AG04449 (cell line): ENCODE results near the gene DIO3.

Source experiments
- CTCF ChIA-PET: fragments of 350-600 bp; formaldehyde crosslinking; extraction: SDS; loops from one replicate; lab custom pipeline; 2021; ENCODE audit warnings: antibody characterized with exemption; lab: Yijun Ruan, JAX
- POLR2A ChIA-PET: fragments of 400-600, 350-600 bp; formaldehyde crosslinking; extraction: SDS; loops from one replicate; lab custom pipeline; 2020; ENCODE audit warnings: antibody characterized with exemption, inconsistent platforms; lab: Yijun Ruan, JAX
- DNase-seq: peaks from one replicate; pipeline ENCODE4 v3.0.0-alpha.2; 2010; ENCODE audit warnings: low read depth, low spot score
- H3K4me3 ChIP-seq: 2 replicates; pipeline ENCODE4 v1.5.1; 2011; ENCODE audit warnings: low read depth, mild to moderate bottlenecking, control low read depth, low read length
- TF ChIP-seq, protein P1 (sequence below): IDR thresholded peaks from one replicate; pipeline ENCODE4 v1.5.1; 2011; ENCODE audit warnings: mild to moderate bottlenecking, moderate library complexity, low read length, control low read depth, inconsistent platforms; ENCODE audit not compliant: insufficient read depth; ENCODE audit errors: missing control alignments

The DIO3 gene

DNA sequence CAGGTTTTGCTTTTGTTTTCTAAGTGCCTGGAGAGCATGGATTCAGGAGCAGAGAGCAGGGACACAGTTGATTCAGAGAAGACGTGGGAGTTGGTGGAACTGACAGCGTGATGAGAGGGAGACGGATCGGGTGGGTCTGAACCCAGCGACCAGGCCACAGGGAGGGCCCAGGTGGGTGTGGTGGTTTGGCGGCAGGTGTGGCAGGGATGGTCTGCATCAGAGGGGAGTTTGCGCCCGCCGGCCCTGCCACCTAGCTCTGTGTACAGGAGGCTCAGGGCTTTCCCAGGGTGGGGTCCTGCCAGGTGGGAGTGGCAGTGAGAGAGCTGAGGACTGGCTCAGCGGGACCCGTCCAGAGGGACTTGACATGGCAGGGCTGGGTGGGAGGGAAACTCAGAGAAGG lies 33.3 kb upstream of the DIO3 start:
- ChIA-PET POLR2A (no interaction called here), CTCF (no interaction called here)
- DNase-seq = no peak
- H3K4me3 ChIP-seq = no peak overlapping the region
- TF ChIP-seq, protein P1, sequence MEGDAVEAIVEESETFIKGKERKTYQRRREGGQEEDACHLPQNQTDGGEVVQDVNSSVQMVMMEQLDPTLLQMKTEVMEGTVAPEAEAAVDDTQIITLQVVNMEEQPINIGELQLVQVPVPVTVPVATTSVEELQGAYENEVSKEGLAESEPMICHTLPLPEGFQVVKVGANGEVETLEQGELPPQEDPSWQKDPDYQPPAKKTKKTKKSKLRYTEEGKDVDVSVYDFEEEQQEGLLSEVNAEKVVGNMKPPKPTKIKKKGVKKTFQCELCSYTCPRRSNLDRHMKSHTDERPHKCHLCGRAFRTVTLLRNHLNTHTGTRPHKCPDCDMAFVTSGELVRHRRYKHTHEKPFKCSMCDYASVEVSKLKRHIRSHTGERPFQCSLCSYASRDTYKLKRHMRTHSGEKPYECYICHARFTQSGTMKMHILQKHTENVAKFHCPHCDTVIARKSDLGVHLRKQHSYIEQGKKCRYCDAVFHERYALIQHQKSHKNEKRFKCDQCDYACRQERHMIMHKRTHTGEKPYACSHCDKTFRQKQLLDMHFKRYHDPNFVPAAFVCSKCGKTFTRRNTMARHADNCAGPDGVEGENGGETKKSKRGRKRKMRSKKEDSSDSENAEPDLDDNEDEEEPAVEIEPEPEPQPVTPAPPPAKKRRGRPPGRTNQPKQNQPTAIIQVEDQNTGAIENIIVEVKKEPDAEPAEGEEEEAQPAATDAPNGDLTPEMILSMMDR = no peak

DNA sequence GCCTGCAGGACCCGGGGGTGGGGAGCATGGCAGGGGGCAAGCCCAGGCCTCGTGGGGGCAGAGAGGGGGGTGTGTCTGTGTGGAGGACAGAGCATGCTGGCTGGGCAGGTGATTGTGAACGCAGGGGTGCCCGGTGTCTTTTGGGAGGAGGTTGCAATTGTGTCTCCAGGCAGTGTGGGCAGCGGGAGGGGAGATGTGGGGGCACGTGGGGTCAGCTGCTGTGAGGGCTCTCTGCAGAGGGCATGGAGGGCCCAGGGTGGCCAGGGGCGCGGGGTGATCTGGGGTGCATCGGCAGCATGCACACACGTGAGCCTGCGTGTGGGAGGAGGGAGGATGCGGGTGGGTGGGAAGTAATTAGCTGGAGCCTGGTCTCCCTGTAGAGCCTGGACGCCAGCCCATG lies 32.2 kb upstream of the DIO3 start:
- DNase-seq = no peak
- POLR2A ChIA-PET = no interaction called here
- H3K4me3 ChIP-seq = no peak overlapping the region
- CTCF ChIA-PET = no interaction called here
- TF ChIP-seq, protein P1 = no peak

DNA sequence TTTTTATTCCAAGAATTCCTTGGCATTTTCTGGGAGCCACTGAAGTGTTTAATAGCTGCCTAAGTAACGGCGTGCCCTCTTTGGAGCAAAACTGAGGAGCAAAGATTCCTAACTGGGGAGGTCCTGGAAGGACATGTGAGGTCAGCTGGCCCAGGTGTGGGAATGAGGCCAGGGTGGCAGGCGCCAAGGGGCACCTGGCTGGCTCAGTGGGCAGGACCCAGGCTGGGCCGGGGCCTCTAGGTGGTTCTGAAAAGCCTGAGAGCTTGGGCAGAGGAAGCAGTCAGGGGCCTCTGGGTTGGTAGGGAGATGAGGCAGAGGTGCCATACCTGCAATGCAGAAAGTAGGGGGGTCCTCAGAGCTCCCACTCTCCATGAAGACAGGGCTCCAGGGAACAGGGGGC lies 27.1 kb upstream of the DIO3 start:
- no peak for DNase-seq
- TF ChIP-seq, protein P1 = no peak
- no peak overlapping the region for H3K4me3 ChIP-seq
- POLR2A ChIA-PET = no interaction called here
- CTCF ChIA-PET = no interaction called here

DNA sequence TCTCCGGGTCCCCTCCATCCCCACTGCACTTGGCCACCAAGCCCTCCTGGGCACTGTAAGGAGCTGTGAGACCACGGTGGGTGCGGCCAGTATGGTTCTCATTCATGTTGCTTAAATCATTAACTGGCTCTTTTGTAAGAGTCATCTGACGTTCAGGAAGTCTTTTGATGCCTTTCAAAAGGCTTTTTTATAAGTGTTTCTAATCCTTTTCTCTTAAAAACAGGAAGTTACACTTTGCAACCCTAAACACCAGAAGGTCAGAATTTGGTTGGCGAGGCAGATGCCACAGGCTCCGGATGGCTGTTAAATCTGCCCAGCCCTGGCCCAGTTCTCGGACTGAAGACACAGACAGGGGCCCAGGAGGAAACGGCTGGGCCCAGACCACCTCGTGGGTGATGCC lies 26.1 kb upstream of the DIO3 start:
- no peak overlapping the region for H3K4me3 ChIP-seq
- TF ChIP-seq, protein P1 = no peak
- ChIA-PET POLR2A (no interaction called here), CTCF (no interaction called here)
- no peak for DNase-seq

DNA sequence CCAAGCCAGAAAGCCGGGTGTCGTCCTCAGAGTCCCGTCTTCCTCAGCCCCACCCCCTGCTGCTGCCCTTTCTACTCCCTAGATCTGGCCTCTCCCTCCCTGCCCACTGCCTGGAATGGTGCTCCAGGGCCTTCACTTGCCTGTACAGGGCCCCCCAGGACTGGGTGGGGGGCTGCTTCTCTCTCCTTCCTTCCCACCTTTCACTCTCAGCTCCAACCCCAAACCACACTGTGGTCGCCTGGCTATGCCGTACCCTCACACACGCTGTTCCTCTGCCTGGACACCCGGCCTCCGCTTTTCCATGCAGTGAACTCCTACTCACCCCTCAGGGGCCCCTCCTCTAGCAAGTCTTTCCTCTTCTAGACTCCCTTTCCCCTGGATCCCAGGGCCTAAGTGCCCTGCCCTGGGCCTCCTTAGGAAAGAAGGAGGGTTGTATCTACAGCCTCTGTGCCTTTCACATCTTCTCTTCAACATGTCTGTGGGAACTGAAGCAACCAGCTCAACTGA lies 25.5 kb upstream of the DIO3 start:
- TF ChIP-seq, protein P1 = no peak
- H3K4me3 ChIP-seq = no peak overlapping the region
- CTCF ChIA-PET = no interaction called here
- no peak for DNase-seq
- POLR2A ChIA-PET = no interaction called here

DNA sequence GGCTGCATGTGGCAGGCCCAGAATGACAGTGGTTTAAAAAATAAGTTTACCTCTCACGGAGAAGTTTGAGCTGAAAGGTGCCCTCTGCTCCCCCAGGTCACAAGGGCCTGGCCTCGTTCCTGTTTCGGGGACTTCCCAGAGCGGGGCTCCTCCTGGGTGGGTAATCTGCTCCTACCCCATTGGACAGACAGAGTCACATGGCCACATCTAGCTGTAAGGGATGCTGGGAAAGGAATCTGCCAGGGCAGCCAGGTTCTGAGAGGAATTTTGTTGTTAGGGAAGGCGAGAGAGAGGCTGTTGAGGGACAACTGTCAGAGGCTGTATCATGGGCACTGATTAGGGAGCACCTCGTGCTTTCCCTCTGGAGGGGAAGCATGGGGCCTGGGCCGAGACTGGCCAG lies 24.0 kb upstream of the DIO3 start:
- POLR2A ChIA-PET = no interaction called here
- no peak overlapping the region for H3K4me3 ChIP-seq
- TF ChIP-seq, protein P1 = no peak
- CTCF ChIA-PET = no interaction called here
- no peak for DNase-seq
